Endothelial cell of umbilical vein (primary cell): ENCODE measurements around the gene GPBP1L1. TPM values are rescaled to one million over a fixed set of nuclear protein-coding genes. Genes with fewer than 3 reads are reported as not detected.

ENCODE experiments used
- BruUV-seq: library from RNA; stranded (reverse); fragments of 400-500 nt; replicated peaks from 2 replicates; lab custom pipeline; 2021; lab: Mats Ljungman, UMichigan
- CTCF ChIA-PET: fragments of 300-600, 350-600 bp; sonication (Branson Sonifier 250); formaldehyde crosslinking; loops from one replicate; lab custom pipeline; 2021; ENCODE audit warnings: antibody characterized with exemption, inconsistent platforms; lab: Charles Lee
- POLR2A ChIA-PET: fragments of 300-600, 350-600 bp; sonication (Branson Sonifier 250); formaldehyde crosslinking; loops from one replicate; lab custom pipeline; 2021; ENCODE audit warnings: antibody characterized with exemption, inconsistent platforms; lab: Charles Lee
- DNase-seq: peaks from one replicate; pipeline ENCODE4 v3.0.0-alpha.2; 2011; ENCODE audit warnings: low read depth, low spot score
- FAIRE-seq: peaks from 2 replicates; lab custom pipeline; 2011; peaks lifted over from hg19 to GRCh38; lab: Jason Lieb, UNC
- H2AFZ ChIP-seq: 2 replicates; pipeline ENCODE4 v1.6.0; 2012; ENCODE audit warnings: low read depth, low read length, control low read depth, inconsistent platforms
- H3K27ac ChIP-seq: 2 replicates; pipeline ENCODE4 v1.5.1; 2011; ENCODE audit warnings: low read depth, mild to moderate bottlenecking, control low read depth, low read length, moderate library complexity; ENCODE audit not compliant: insufficient read depth
- H3K27me3 ChIP-seq, 2 experiments: 2 replicates each; pipeline versions ENCODE4 v1.6.0 to v1.6.1; 2011; ENCODE audit warnings: low read length in 2 of 2, mixed read lengths in 1 of 2; ENCODE audit not compliant: control insufficient read depth in 2 of 2, insufficient read depth in 2 of 2
- H3K36me3 ChIP-seq, 2 experiments: 2 replicates in 1 of 2; 3 replicates in 1 of 2; pipeline ENCODE4 v1.5.1; 2011; ENCODE audit warnings: low read length in 2 of 2, mild to moderate bottlenecking in 1 of 2, moderate library complexity in 1 of 2; ENCODE audit not compliant: control insufficient read depth in 2 of 2, insufficient read depth in 2 of 2; ENCODE audit errors: extremely low read depth in 1 of 2
- H3K4me1 ChIP-seq: 3 replicates; pipeline ENCODE4 v1.5.1; 2011; ENCODE audit warnings: mild to moderate bottlenecking, low read length; ENCODE audit not compliant: control insufficient read depth, insufficient read depth; ENCODE audit errors: extremely low read depth
- H3K4me2 ChIP-seq: 2 replicates; pipeline ENCODE4 v1.6.1; 2011; ENCODE audit warnings: low read length, control low read depth, mixed read lengths; ENCODE audit not compliant: insufficient read depth
- H3K4me3 ChIP-seq, 3 experiments: fragments of 200-600 bp in 1 of 3; sonication (generic), shearing (Covaris generic) in 1 of 3; replicated peaks in 1 of 3; 2 replicates each; pipeline ENCODE4 v1.5.1; 2011 to 2016; ENCODE audit warnings: control low read depth in 3 of 3, low read length in 3 of 3, mild to moderate bottlenecking in 2 of 3, inconsistent platforms in 1 of 3, low read depth in 1 of 3, moderate library complexity in 1 of 3; ENCODE audit not compliant: insufficient read depth in 1 of 3
- H3K79me2 ChIP-seq: 2 replicates; pipeline ENCODE4 v1.6.0; 2012; ENCODE audit warnings: low read length, inconsistent platforms; ENCODE audit not compliant: control insufficient read depth, insufficient read depth
- H3K9ac ChIP-seq: replicated peaks from 2 replicates; pipeline ENCODE3; 2011; ENCODE audit warnings: low read length, control low read depth; ENCODE audit not compliant: insufficient read depth; ENCODE audit errors: extremely low read depth
- H3K9me1 ChIP-seq: replicated peaks from 3 replicates; pipeline ENCODE4 v1.6.0; 2011; ENCODE audit warnings: mild to moderate bottlenecking, low read length; ENCODE audit not compliant: control insufficient read depth, insufficient read depth; ENCODE audit errors: extremely low read depth
- H3K9me3 ChIP-seq: replicated peaks from 2 replicates; pipeline ENCODE4 v1.5.1; 2012; ENCODE audit warnings: low read length, inconsistent platforms; ENCODE audit not compliant: control insufficient read depth, insufficient read depth
- H4K20me1 ChIP-seq: replicated peaks from 2 replicates; pipeline ENCODE3; 2011; ENCODE audit warnings: mild to moderate bottlenecking, low read length; ENCODE audit not compliant: control insufficient read depth, insufficient read depth; ENCODE audit errors: extremely low read depth
- EZH2 ChIP-seq: IDR thresholded peaks from 2 replicates; pipeline ENCODE4 v1.6.1; 2012; ENCODE audit warnings: borderline replicate concordance, low read depth, mild to moderate bottlenecking, moderate library complexity, low read length, inconsistent platforms; ENCODE audit not compliant: severe bottlenecking
- FOS ChIP-seq: IDR thresholded peaks from 2 replicates; pipeline ENCODE4 v1.6.1; 2011; ENCODE audit warnings: mild to moderate bottlenecking, low read length, moderate library complexity, borderline replicate concordance; ENCODE audit not compliant: insufficient read depth
- JUN ChIP-seq: IDR thresholded peaks from 2 replicates; pipeline ENCODE4 v1.6.1; 2011; ENCODE audit warnings: borderline replicate concordance, low read depth; ENCODE audit not compliant: insufficient read length, insufficient read depth
- MYC ChIP-seq: IDR thresholded peaks from one replicate; pipeline ENCODE4 v1.6.1; 2011; ENCODE audit warnings: mild to moderate bottlenecking, low read depth, low read length
- POLR2A ChIP-seq: IDR thresholded peaks from 2 replicates; pipeline ENCODE4 v1.6.1; 2012; ENCODE audit warnings: low read depth, mild to moderate bottlenecking, control low read depth, low read length
- POLR2AphosphoS5 ChIP-seq: IDR thresholded peaks from 2 replicates; pipeline ENCODE4 v1.6.1; 2012; ENCODE audit warnings: low read depth, mild to moderate bottlenecking, control low read depth, low read length, moderate library complexity; ENCODE audit not compliant: insufficient read depth
- dilution Hi-C: fragments of 300-500 bp; cut with MboI; formaldehyde crosslinking; loops from one replicate; pipeline ENCODE4 v1.15.0; 2019; ENCODE audit warnings: low sequenced_read_pairs; ENCODE audit not compliant: extremely low pct_ligation_motif_present
- intact Hi-C: fragments of 100-400 bp; cut with micrococcal nuclease; formaldehyde crosslinking; loops from one replicate; pipeline ENCODE4 v1.10.0; 2022
- polyA plus RNA-seq, 4 experiments: library from polyadenylated mRNA; depleted of rRNA in 3 of 4; stranded (reverse) in 3 of 4; unstranded in 1 of 4; fragments of >200 nt; gene quantifications; 2 replicates each; pipeline versions ENCODE4 v1.2.1 to v1.2.3, GENCODE V29; 2011 to 2012; ENCODE audit warnings: missing spikeins in 1 of 4
- total RNA-seq: library from RNA; stranded (reverse); gene quantifications from 2 replicates; pipeline ENCODE4 v1.2.3, GENCODE V29; 2021
- TF ChIP-seq, protein P1 (sequence below), 2 donors: IDR thresholded peaks; 1 replicate in 1 of 2; 2 replicates in 1 of 2; pipeline ENCODE4 v1.5.1; 2011; ENCODE audit warnings: low read length in 2 of 2, mild to moderate bottlenecking in 2 of 2, moderate library complexity in 2 of 2, control low read depth in 1 of 2, inconsistent platforms in 1 of 2, low read depth in 1 of 2; ENCODE audit not compliant: insufficient read depth in 1 of 2; ENCODE audit errors: extremely low read depth in 1 of 2
- TF ChIP-seq, protein P2 (sequence below): IDR thresholded peaks from 2 replicates; pipeline ENCODE4 v1.6.1; 2011; ENCODE audit not compliant: insufficient read depth, insufficient read length

GPBP1L1 gene
- total and polyA plus RNA-seq, 2 donors (not counting 3 experiments of a cell fraction or from before 2014, with no cell fraction given): 35.0 to 89.7 TPM

GRCh38 chr1:45716700-45717099, 30.4 kb upstream of the GPBP1L1 start:
- Histone ChIP-seq H3K9me3 (no peaks in the 10 kb centered on the region), H3K36me3 (peaks cover 0 to 2% of the 10 kb centered on the region in 2 experiments), H4K20me1 (no peaks in the 10 kb centered on the region), H3K4me1 (no peaks in the 10 kb centered on the region), H3K27ac (no peak overlapping the region), H2AFZ (no peak overlapping the region), H3K4me2 (no peak overlapping the region), H3K4me3 (no peak overlapping the region), H3K27me3 (no peaks in the 10 kb centered on the region), H3K9me1 (no peaks in the 10 kb centered on the region), H3K79me2 (no peaks in the 10 kb centered on the region), H3K9ac (no peak overlapping the region)
- POLR2A ChIA-PET: no interaction called here
- FAIRE-seq (no peak), DNase-seq (no peak)
- TF ChIP-seq POLR2AphosphoS5 (no peak), JUN (no peak), EZH2 (no peak), POLR2A (no peak), FOS (no peak), MYC (no peak)
- TF ChIP-seq, protein P1, sequence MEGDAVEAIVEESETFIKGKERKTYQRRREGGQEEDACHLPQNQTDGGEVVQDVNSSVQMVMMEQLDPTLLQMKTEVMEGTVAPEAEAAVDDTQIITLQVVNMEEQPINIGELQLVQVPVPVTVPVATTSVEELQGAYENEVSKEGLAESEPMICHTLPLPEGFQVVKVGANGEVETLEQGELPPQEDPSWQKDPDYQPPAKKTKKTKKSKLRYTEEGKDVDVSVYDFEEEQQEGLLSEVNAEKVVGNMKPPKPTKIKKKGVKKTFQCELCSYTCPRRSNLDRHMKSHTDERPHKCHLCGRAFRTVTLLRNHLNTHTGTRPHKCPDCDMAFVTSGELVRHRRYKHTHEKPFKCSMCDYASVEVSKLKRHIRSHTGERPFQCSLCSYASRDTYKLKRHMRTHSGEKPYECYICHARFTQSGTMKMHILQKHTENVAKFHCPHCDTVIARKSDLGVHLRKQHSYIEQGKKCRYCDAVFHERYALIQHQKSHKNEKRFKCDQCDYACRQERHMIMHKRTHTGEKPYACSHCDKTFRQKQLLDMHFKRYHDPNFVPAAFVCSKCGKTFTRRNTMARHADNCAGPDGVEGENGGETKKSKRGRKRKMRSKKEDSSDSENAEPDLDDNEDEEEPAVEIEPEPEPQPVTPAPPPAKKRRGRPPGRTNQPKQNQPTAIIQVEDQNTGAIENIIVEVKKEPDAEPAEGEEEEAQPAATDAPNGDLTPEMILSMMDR (IDR thresholded peaks at IDR 0.05; ENCODE audit: extremely low read depth in 1 of 2, insufficient read depth in 1 of 2, low read depth in 1 of 2, low read length in 2 of 2): no peak
- TF ChIP-seq, protein P2, sequence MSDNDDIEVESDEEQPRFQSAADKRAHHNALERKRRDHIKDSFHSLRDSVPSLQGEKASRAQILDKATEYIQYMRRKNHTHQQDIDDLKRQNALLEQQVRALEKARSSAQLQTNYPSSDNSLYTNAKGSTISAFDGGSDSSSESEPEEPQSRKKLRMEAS: no peak
- dilution Hi-C loops: no loop called here
- BruUV-seq: no TSS peak
- CTCF ChIA-PET: no interaction called here
- intact Hi-C loops: no loop called here
